Activated CD8-positive, alpha-beta memory T cell treated with anti-CD3 and anti-CD28 coated beads for 48 hours (primary cell): Measurements from ENCODE around the gene OPCML.

Source experiments
- DNase-seq, 3 experiments: peaks; one replicate each; pipeline ENCODE4 v3.0.0-alpha.2; 2020; ENCODE audit warnings: low read depth in 2 of 3, low spot score in 2 of 3

OPCML gene

DNA sequence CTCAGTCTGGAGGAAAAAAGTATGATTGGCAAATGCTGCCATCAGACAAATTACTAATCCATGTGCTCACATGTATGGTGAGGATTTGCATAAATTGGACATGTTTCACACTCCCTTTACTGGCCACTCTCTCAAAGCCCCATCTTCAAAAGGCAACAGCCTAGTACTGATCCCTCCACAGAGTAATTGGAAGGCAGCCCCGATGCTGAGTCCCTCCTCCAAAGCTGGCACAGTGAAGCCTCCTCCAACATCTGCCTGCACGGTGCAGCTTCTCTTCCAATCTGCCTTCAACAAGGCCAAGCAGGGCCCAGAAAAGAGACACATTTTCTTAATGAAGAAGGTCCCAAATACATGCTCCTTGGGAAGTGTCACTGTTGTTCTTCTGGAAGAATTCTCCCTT is 350.6 kb downstream of the OPCML start:
- DNase-seq = no peak

DNA sequence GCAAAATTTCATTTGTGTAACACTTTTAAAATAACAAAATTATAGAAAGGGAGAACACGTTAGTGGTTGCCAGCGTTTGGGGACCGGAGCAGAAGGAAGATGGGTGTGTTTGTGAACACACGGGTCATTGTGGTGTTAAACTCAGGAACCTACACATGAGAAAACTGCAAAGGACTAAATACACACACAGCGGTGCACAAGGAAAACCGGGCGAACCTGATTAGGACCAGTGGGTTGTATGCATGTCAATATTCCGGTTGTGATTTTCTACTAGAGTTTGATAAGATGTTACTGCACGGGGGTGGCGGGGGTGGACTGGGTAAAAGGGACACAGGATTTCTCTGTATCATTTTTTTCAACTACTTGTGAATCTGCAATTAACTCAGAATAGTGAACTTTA is 351.2 kb downstream of the OPCML start:
- DNase-seq = no peak

DNA sequence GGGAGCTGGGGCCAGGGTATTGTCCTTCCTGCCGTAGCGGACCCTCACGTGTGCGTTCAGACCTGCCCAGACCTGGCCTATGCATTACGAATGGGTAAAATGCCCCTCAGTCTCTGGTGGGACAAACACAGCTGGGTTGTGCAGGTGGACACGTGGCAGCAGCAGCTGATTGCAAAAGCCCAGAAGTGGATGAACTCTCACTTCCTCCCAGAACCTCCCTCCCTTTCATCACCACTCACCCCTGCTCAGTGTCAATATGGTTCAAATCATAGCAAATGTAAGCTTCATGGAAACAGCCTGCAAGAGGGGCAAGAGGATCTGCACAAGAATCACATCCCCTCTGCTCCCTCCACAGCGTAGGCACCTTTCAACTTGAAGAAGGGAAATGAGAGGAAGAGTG is 352.1 kb downstream of the OPCML start:
- no peak for DNase-seq

DNA sequence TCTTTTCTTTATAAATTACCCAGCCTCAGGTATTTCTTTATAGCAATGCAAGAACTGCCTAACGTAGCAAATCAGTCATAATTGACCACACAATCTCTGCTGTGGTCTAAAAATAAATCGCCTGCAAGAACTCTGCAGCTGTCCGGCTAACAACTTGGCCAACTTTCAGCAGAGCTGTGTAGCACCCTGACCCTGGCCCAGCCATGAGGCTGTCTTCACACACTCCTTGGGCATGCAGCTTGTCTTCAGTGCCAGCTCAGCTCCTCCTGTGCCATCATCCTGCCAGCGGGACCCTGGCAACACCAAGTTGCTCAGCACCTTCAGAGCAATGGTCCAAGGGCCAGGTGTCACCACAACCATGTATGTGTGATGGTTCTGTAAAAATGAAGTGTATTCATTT is 355.6 kb downstream of the OPCML start:
- no peak for DNase-seq

DNA sequence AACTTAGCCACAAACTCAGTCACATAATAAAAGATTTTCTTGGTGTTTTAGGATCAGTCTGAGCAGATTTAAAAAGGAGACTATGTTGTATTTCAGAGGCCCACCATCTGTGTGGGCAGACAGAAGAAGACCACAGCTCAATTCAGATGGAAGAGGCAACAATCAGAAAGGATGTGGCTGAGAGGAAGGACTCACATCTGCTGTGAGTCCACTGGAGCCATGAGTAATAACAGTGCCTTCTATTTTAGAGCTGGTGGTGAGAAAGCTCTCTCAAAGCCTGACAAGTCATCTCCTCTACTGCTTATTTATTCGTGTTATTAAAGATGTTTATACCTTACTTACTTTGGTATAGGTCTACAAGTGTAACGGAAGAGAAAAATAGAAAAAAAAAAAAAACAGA is 357.2 kb downstream of the OPCML start:
- DNase-seq = no peak

DNA sequence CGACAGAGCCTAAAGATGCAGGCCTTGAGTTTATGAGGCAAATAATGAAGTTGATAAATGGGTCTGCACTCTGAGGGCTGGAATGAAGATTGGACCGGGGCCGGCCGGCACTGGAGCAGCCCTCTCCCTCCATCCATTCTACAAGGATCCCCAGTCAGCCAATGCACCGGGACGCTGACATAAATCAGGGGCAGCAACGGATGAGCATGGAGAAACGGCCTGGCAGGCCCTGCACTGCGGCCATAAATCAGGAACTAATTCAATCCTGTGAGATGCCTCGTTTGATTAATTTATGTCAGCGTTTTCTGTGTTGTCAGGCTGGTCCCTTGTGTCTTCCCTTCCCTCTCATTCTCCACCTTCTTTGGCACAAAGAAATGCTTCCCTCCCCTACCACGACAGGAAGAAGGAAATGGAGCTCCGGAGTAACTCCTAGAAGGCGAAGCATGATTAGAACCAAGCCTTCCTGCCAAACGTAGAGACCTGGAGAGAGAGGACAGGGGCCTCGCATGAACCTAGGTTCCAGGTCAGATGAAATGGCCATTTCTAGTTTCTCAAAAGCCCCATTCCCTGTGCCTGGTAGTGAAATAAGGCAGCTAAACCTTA is 358.4 kb downstream of the OPCML start:
- no peak for DNase-seq

DNA sequence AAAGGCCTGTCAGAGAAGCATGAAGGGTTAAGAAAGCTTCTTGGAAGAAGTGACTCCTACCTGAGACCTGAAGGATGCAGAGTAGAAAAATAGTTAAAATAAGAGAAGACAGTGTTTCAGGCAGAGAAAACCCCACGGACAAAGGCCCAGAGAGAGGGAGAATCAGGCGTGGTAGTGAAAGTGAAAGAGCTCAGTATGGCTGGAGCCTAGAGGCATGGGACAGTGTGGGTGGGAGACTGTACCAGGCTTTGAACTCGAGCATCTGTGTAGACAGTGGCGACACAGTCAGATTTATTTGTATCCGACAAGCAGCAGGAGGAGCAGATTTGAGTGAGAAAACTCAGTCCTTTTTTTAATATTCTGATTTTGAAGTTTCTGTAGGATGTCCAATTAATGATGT is 360.0 kb downstream of the OPCML start:
- DNase-seq = no peak

DNA sequence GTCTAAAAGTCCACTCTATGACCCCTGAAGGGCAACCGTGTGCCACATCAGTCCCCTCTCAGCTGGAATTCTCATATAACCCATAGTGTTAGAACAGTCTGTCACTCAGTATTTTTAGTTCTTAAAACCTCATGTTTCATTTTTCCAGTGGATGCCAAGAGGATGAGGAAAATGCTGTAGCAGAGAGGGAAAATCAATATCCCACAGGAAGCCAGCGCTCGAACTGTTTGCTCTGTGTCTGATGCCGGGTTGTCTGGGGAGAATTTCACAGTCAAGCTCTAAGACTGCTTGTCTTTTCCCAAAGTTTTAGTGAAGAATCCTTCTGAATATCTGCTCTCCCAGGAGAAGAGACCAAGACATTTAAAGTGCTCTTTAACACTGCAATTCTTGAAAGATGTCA is 360.9 kb downstream of the OPCML start:
- DNase-seq = no peak

DNA sequence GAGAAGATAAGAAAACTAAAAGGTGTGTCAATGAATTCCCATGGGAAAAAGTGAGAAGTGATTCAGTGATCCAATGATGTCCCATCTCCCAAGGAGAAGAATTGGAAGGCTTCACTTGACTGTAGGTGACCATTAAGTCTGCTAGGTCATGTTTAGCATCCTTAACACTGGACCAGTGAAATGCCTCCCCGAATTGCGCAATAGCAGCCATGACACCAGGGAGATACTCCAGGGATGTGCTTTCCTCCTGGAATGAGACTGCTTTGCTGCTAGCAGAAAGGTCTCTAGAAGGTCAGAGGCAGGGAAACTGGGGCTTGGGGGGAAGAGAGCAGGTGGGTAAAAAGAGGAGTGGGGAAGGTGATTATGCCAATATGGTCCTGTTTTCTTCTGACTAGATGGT is 364.3 kb downstream of the OPCML start:
- DNase-seq = no peak

DNA sequence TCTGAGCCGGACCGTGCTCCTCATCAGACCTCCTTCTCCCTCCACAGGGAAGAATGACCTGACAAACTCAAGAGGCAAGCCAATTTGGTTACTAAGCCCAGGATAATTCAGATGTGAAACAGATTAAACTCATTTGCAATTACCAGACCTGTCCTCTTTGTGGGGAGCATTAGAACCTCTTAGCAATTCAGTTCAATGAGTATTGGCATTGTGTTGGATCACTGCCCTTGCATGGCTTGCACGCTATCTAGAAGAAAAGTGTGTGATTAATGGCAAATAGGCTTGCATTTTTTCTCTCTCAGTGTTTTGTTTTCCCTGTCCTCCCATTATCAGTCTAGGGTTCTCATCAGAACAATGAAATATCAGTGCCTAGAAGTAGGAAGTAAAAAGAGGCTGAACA is 365.6 kb downstream of the OPCML start:
- no peak for DNase-seq

DNA sequence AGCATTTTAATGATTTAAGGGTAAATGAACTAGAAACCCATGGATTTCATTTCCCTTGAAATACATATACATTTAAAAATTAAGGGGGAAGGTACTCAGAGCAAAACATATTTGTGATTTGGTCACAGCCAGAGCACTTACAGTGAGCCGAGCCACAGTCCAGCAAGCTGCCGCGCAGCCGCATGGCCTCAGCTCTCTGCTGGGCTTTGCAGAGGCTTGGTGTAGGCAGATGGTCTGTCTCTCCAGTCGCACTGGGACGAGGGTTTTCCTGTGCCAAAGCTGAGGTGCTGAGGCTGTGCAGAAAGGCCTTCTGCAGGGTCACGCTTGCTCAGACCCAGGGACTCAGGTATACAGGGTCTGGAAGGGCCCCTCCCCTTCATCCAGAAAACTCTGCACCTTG is 367.3 kb downstream of the OPCML start:
- no peak for DNase-seq

DNA sequence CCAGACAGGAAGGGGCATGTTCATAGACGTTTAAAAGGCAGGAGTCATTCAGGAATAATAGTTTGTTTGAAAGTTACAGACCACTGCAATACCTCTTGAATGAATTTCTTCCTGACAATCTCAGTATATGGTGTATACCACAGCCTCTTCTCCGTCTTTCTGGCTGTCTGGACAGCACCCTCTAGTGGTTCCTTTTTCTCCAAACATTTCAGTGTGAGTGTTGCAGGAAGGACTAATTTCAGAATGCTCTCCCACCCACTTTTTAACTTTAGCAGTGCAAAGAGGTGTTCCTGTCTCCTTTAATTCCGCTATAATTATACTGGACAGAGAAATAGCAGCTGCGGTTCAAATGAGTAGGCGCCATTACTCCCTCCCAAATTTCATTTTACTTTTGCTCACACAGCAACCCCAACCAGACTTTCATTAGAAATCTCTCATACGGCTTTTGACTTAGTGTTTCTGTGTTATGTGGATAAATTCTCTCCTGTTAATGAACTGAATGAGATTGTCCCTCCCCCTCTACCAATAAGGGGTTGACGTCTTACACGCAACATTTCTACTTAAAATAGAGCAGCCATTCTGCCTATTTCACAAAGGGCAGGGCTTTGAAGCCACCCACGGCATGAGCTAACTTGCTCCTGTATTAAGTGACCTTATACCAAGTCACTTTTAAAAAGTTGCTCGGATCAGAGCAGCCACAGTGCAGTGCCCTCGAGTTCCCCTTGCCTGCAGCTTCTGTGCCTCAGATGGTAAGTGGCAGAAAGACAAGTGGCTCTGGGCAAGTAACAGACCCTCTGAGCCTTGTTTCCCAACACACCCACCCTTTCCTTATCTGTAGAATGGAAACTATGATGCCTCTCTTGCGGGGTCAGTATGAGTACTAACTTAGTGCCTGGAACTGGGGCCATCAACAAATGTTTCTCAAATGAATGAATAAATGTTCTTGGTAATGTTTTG is 368.6 kb downstream of the OPCML start:
- DNase-seq = no peak

DNA sequence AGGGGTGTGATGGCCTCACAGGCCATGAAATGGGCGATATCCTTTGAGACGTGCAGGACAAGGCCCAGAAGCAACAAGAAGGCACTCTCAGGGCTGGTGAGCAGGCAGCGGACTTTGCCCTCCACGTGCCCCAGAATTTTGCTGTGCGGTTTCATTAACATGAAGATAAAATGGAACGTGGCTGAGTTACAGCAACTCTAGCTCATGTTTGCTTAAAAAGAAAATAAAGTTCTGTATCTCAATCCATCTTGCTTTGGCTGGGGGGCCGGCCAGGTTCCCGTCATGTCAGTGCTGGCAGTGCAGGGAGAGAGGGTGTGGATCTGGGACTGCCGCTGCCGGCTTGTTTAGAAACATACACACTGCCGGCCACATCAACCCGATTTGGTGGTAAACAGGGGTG is 370.1 kb downstream of the OPCML start:
- DNase-seq = no peak

DNA sequence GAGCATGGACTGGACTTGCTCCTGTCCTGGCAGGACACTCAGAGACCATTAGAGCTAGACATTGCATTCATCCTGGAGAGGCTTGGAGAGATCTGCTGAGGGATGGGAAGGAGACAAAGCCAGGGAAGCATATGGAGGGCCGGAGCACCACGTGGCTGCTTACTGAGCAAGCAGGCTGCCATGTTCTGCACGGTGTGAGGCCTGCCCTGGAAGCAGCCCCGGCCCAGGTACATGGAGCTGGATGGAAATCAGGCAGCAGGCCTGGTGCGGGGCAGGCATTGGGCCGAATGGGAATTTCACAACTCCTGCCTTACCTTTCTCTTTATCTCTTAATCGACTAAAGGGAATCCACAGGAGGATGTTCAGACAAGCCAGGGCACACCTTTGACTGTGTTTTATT is 371.5 kb downstream of the OPCML start:
- DNase-seq = no peak

DNA sequence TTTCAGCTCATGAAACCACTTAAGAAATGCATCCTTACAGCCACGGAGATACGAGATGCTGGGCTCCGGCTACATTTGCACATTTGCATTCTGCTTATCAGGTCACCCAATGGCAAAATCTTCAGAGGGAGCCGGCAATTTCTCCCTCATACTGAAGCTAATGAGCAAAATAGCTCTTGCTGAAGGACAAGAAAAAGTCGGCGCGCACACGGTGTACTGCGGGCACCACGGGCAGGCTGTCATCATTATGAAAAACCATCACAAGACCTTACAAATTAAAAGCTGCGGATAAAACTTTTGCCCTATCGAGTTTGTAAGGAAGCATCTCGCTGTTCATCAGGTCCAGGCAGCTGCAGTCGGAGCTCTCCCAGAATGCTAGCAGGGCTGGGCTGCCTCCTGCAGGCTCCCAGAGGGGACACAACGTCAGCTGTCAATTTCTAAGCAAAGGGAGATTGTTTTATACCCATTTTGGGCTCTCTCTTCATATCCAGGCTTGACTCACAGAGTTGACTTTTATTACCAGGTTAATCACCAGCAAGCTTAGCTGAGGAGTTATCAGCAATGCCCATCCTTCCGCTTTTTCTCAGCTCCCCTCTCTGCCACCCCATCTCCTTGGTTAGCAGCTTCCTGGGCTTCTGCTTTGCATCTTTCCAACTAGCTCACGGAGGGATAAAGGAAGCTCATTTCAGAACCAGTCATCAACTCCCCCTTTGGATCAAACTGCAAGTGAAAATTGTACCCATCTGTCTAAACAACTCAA is 375.1 kb downstream of the OPCML start:
- DNase-seq = no peak

DNA sequence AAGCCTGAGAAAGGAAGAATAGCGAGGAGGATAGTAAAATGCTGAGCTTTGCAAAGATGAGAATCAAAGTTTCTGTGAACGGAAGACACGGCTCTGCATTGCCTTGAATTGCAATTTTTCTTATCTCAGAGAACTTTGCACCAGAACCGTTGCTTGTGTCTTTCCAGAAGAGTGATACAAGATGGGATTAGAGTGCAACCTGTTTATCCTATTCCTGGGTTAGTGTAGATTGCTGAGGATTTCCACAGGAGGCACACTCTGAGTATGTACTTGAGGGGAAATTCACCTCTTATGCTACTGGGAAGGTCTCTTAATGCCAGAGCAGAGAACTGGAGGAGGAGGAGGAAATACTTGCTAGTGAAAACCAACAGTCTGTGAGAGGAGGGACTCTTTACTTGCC is 377.5 kb downstream of the OPCML start:
- DNase-seq = no peak

DNA sequence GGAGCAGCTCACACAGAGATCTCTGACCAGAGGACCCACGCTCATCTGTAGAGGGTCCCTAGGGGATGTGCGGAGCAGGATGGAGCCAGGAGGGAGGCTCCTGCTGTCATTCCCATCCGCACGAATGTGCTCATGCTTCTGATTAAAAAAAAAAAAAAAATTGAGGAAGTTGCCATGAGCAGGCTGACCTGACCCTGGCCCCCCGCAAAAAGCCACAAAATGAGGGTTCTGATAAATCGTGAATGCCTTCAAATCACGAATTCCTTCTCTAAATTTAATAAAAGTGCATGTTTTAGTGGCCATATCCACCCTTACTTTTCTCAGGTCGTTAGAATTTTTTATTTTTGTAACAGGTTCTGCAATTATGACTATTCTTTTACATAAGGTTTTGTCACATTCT is 378.2 kb downstream of the OPCML start:
- no peak for DNase-seq

DNA sequence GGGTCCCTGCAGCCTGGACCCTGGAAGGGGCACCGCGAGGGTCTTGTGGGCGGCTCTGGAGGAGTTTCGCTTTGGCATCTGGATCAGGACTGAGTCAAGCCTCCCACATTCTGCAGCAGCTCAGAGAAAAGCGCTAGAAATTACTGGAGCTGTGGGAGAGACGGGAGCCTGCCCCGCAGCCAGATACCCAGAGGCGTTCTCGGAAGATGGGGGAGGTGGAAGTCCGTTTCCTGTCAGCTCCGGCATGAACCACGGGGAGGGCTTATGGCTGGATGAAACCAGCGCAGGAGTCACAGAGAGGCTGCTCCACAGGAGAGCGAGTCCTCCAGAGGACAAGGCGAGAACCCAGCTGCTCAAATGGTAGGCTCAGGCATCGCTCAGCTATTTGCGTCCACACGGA is 379.3 kb downstream of the OPCML start:
- DNase-seq = no peak

DNA sequence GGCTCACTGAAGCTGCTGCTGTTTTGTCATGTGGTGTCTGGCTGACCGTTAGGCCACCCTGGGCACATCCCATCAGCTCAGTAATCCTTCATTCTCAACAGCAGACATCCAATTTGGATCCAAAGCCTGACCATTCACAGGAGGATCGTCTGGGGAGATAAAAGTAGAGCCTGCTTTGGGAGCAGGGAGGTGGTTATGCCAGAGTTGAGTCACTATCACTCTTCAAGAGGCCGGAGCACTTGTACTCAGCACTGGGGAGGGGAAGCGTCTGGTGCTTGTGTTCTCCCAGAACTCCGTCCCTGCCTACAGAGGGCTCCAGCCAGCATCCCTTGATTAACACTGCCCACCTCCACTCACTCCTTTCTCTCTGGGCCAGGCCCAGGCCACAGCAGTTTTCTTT is 382.6 kb downstream of the OPCML start:
- DNase-seq = no peak

DNA sequence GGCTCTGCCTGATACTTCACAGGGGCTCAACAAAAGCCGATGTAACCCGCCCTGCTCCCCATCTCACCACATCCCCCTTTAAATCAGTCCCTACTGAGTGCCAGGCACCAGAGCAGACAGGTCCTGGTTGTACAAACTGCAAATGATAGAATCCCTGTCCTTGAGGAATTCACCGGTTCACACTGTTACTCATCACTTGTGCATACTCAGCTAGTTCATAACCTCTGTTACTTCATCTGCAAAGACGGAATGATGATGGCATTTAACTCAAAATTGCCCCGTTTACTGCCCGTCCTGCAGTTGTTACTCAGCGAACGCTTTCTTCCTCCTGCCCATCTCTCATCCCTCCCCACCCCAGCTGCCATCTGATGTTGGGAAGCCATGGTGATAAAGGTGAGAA is 384.7 kb downstream of the OPCML start:
- no peak for DNase-seq

DNA sequence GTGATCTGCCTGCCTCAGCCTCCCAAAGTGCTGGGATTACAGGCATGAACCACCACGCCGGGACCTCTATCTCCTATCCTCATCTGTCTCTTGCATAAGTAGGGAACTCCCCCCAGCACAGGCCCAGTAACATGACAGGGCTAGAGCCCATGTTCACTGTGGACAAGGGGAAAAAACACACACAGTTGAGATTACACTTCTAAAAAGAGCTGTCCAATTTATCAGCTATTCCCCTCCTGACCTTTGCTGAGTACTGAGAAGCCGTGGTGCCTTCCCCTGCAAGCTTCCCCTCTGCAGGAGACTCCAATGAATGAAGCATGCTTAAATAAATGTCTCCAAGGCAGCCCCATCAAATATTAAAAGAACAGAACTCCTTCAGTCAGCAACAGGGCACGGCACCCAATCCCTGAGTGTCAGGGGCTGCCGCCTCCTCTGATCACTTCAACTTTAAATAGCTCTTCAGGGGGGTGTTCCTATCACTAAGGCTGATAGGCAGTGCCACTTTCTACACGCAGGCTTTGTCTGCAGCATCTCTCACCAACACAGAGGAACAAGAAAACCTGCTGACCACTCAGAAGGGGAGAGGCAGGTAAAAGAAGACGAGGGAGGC is 385.5 kb downstream of the OPCML start:
- no peak for DNase-seq

DNA sequence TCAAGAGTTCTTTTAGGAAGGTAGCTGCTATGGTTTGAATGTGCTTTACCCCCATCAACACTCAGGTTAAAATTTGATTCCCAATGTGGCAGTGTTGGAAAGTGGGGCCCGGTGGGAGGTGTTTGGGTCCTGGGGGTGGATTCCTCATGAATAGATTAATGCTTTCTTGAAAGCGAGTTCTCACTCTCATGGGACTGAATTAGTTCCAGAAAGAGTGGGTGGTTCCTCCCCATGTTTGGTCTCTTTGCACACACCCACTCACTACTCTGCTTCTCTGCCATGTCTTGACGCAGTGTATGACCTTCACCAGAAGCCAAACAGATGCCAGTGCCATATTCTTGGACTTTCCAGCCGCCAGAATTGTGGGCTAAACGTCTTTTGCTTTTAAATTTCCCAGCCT is 394.4 kb downstream of the OPCML start:
- DNase-seq = no peak
